H1 (cell line): ENCODE results near the gene CYGB. TPM values are rescaled to one million over a fixed set of nuclear protein-coding genes. Genes with fewer than 3 reads are reported as not detected.

Experiments used
- ATF3 ChIP-seq: IDR thresholded peaks from 2 replicates; pipeline ENCODE4 v1.6.1; 2011; ENCODE audit warnings: low read depth, mild to moderate bottlenecking, low read length; ENCODE audit not compliant: insufficient read depth
- CTCF ChIP-seq, 3 experiments: IDR thresholded peaks; 1 replicate in 2 of 3; 2 replicates in 1 of 3; pipeline versions ENCODE4 v1.5.1 to v1.6.1; 2011; ENCODE audit warnings: low read length in 3 of 3, mild to moderate bottlenecking in 3 of 3, inconsistent platforms in 2 of 3, low read depth in 1 of 3, moderate library complexity in 1 of 3; ENCODE audit not compliant: insufficient read depth in 1 of 3; ENCODE audit errors: control extremely low read depth in 1 of 3
- EZH2 ChIP-seq: fragments of 200-600 bp; sonication (generic); IDR thresholded peaks from 2 replicates; pipeline ENCODE4 v1.7.1; 2012; ENCODE audit warnings: low read depth, mild to moderate bottlenecking, moderate library complexity, low read length, inconsistent platforms; ENCODE audit not compliant: severe bottlenecking
- JUN ChIP-seq: IDR thresholded peaks from 2 replicates; pipeline ENCODE4 v1.6.1; 2011; ENCODE audit warnings: low read depth, mild to moderate bottlenecking, improper control_type of control experiment, low read length
- RFX5 ChIP-seq: IDR thresholded peaks from 2 replicates; pipeline ENCODE4 v1.6.1; 2011; ENCODE audit warnings: low read depth, low read length, improper control_type of control experiment, borderline replicate concordance
- SIN3A ChIP-seq, 2 experiments: IDR thresholded peaks in 1 of 2; conservative IDR thresholded peaks in 1 of 2; 2 replicates each; pipeline ENCODE4 v1.6.1; 2011 to 2012; ENCODE audit warnings: low read length in 2 of 2, improper control_type of control experiment in 1 of 2, low read depth in 1 of 2, mild to moderate bottlenecking in 1 of 2
- SP1 ChIP-seq: IDR thresholded peaks from 2 replicates; pipeline ENCODE4 v1.6.1; 2011; ENCODE audit warnings: low read depth, low read length
- SP2 ChIP-seq: IDR thresholded peaks from 2 replicates; pipeline ENCODE4 v1.6.1; 2012; ENCODE audit warnings: mild to moderate bottlenecking, low read length, inconsistent platforms
- polyA plus RNA-seq, 7 experiments: library from polyadenylated mRNA; depleted of rRNA in 3 of 7; stranded (reverse) in 5 of 7; unstranded in 2 of 7; fragments of >200 nt in 5 of 7; fragments of 200-250 nt in 2 of 7; gene quantifications; 1 replicate in 5 of 7; 2 replicates in 1 of 7; 4 replicates in 1 of 7; pipeline versions ENCODE4 v1.2.1 to v1.2.3, GENCODE V29; 2011 to 2013; ENCODE audit warnings: missing spikeins in 2 of 7, mixed read lengths in 2 of 7
- total RNA-seq: library from RNA; stranded (reverse); fragmentation: NEBNext Ultra II Directional; extraction: Animal tissue kit (Norgen Biotek cat#: 25700); gene quantifications from 2 replicates; pipeline ENCODE4 v1.2.1, GENCODE V29; 2021

The CYGB gene
- total and polyA plus RNA-seq, 2 of the 8 experiments (the other 6 are each of a cell fraction or from before 2014, with no cell fraction given) = 2.7 to 3.7 TPM

GRCh38 chr17:76478730-76479514 is 58.6 kb downstream of the CYGB start (continued):
- TF ChIP-seq CTCF (IDR thresholded peaks at IDR 0.05; ENCODE audit: control extremely low read depth in 1 of 3, insufficient read depth in 1 of 3, low read depth in 1 of 3, low read length in 3 of 3) = no peak
- no peak for TF ChIP-seq ATF3
- no peak for TF ChIP-seq EZH2
- TF ChIP-seq SP2 = no peak
- TF ChIP-seq JUN = no peak
- no peak for TF ChIP-seq SIN3A (conservative IDR thresholded peaks at IDR 0.05 in 1 of 2, IDR thresholded peaks at IDR 0.05 in 1 of 2; ENCODE audit: low read depth in 1 of 2, low read length in 2 of 2)
- no peak for TF ChIP-seq RFX5
- TF ChIP-seq SP1 = no peak
